GM18519 (cell line): Measurements from ENCODE around the gene MRPS9.
A peak's percentile ranks its signal among the peaks of the same experiment; 100 is the strongest.

Experiments used
- ATAC-seq: cut with Tn5 transposase; IDR thresholded peaks from one replicate; pipeline ENCODE4 v1.9.1; 2021; ENCODE audit warnings: mild to moderate bottlenecking, moderate library complexity; ENCODE audit not compliant: unreplicated experiment, low FRiP score

The MRPS9 gene

GRCh38 chr2:105116348-105116747 lies 78.5 kb downstream of the MRPS9 start:
- no peak for ATAC-seq

- ATAC-seq, result no peak
These were observed 79.7 kb downstream of the MRPS9 start for GRCh38 chr2:105117565-105117964.

GRCh38 chr2:105118960-105119359 lies 81.1 kb downstream of the MRPS9 start:
- no peak for ATAC-seq

GRCh38 chr2:105121434-105121833 lies 83.6 kb downstream of the MRPS9 start:
- ATAC-seq, result no peak

GRCh38 chr2:105125428-105125827 lies 87.6 kb downstream of the MRPS9 start:
- no peak for ATAC-seq

GRCh38 chr2:105125920-105126319 lies 88.1 kb downstream of the MRPS9 start:
- ATAC-seq, result no peak

- ATAC-seq, result no peak
These were observed 88.5 kb downstream of the MRPS9 start for GRCh38 chr2:105126336-105126735.

- ATAC-seq, result no peak
These were observed 89.5 kb downstream of the MRPS9 start for GRCh38 chr2:105127289-105127915.

- peak; percentile 89 for ATAC-seq
These were observed 91.9 kb downstream of the MRPS9 start for GRCh38 chr2:105129722-105130232.

- no peak for ATAC-seq
These were observed 92.7 kb downstream of the MRPS9 start for GRCh38 chr2:105130546-105130945.

- no peak for ATAC-seq
These were observed 96.2 kb downstream of the MRPS9 start for GRCh38 chr2:105134081-105134480.

- ATAC-seq, result no peak
These were observed 97.6 kb downstream of the MRPS9 start for GRCh38 chr2:105135436-105135835.

- ATAC-seq, result no peak
These were observed 98.5 kb downstream of the MRPS9 start for GRCh38 chr2:105136394-105136793.

- no peak for ATAC-seq
These were observed 100.8 kb downstream of the MRPS9 start for GRCh38 chr2:105138643-105139042.

- ATAC-seq, result no peak
These were observed 101.8 kb downstream of the MRPS9 start for GRCh38 chr2:105139556-105140239.

GRCh38 chr2:105140240-105140568 lies 102.3 kb downstream of the MRPS9 start:
- no peak for ATAC-seq

GRCh38 chr2:105141099-105141614 lies 103.3 kb downstream of the MRPS9 start:
- no peak for ATAC-seq

- no peak for ATAC-seq
These were observed 104.4 kb downstream of the MRPS9 start for GRCh38 chr2:105142239-105142638.

GRCh38 chr2:105143094-105143466 lies 105.2 kb downstream of the MRPS9 start:
- no peak for ATAC-seq

- no peak for ATAC-seq
These were observed 105.7 kb downstream of the MRPS9 start for GRCh38 chr2:105143467-105144151.

GRCh38 chr2:105144152-105144940 lies 106.5 kb downstream of the MRPS9 start:
- no peak for ATAC-seq
